ENCODE data around the gene ZDHHC11B.

DNA sequence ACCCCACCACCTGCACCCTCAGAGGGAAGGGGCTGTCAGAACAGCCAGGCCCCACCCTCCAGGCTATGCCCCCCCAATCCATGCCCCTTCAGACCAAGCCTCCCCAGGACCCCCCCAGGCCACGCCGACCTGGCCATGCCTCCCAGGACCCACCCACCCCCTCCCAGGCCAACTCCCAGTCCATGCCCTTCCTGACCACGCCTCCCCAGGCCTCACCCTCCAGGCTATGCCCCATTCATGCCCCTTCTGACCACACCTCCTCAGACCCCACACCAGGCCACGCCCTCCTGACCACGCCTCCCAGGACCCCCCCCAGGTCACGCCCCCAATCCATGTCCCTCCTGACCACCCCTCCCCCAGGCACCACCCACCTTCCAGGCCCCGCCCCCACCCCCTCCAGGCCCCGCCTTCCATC lies 119.0 kb downstream of the ZDHHC11B start:
- TF ChIP-seq POLR2A (IDR thresholded peaks at IDR 0.05; ENCODE audit: borderline replicate concordance, extremely low read depth, insufficient read depth, insufficient read length) (no peak), CTCF (IDR thresholded peaks at IDR 0.05 in 2 of 3, conservative IDR thresholded peaks at IDR 0.05 in 1 of 3; ENCODE audit: borderline replicate concordance in 1 of 3, insufficient read depth in 1 of 3, low read depth in 2 of 3, low read length in 2 of 3) (no peak), EZH2phosphoT487 (IDR thresholded peaks at IDR 0.05; ENCODE audit: borderline replicate concordance) (no peak), POLR2AphosphoS5 (IDR thresholded peaks at IDR 0.05; ENCODE audit: low read depth, low read length) (no peak), TCF7L2 (IDR thresholded peaks at IDR 0.05; ENCODE audit: borderline replicate concordance, extremely low read depth, insufficient read depth, insufficient read length) (no peak), EZH2 (IDR thresholded peaks at IDR 0.05) (no peak), REST (IDR thresholded peaks at IDR 0.05; ENCODE audit: low read depth) (no peak), CEBPB (IDR thresholded peaks at IDR 0.05; ENCODE audit: low read depth) (no peak), JUND (IDR thresholded peaks at IDR 0.05) (no peak), YY1 (IDR thresholded peaks at IDR 0.05; ENCODE audit: extremely low read depth, insufficient replicate concordance, low read depth, low read length) (no peak), ZNF274 (IDR thresholded peaks at IDR 0.05; ENCODE audit: low read depth, low read length) (no peak), RAD21 (IDR thresholded peaks at IDR 0.05; ENCODE audit: low read depth) (no peak), FOSL1 (IDR thresholded peaks at IDR 0.05; ENCODE audit: low read depth) (no peak), EGR1 (IDR thresholded peaks at IDR 0.05; ENCODE audit: low read depth) (no peak)

Data from HCT116 (cell line).